ENCODE measurements around the gene OXCT1.
"Not testable (repeated sequence)": the region's sequence is repeated elsewhere in the genome, so short reads cannot be mapped to it uniquely, and the experiment has no call there.

- TF ChIP-seq ZBTB7A (tag by site-specific recombination; IDR thresholded peaks at IDR 0.05; ENCODE audit: low read depth); CTCF (tag by site-specific recombination; IDR thresholded peaks at IDR 0.05); ZNF654 (tag by site-specific recombination; IDR thresholded peaks at IDR 0.05; ENCODE audit: low read depth): not testable (repeated sequence)
These were observed 155.8 kb downstream of the OXCT1 start for GRCh38 chr5:41714446-41714845.

All from HEK293 (cell line).